Sigmoid colon (tissue), 7 donors: Measurements from ENCODE around the gene ENAH. TPM values are rescaled to one million over a fixed set of nuclear protein-coding genes. Genes with fewer than 3 reads are reported as not detected.

Source experiments
- DNase-seq: peaks from one replicate; pipeline ENCODE4 v3.0.0-alpha.2; 2019
- H3K27ac ChIP-seq, 4 donors: fragments of 200-600 bp; sonication (generic); one replicate each; pipeline ENCODE4 v1.5.1; 2016 to 2019; ENCODE audit warnings: mild to moderate bottlenecking in 1 of 4
- H3K27me3 ChIP-seq, 3 donors: fragments of 200-600 bp; sonication (generic); one replicate each; pipeline ENCODE4 v1.5.1; 2019; ENCODE audit warnings: mild to moderate bottlenecking in 1 of 3
- H3K36me3 ChIP-seq, 4 donors: fragments of 200-600 bp; sonication (generic); one replicate each; pipeline ENCODE4 v1.5.1; 2016 to 2019
- H3K4me1 ChIP-seq, 4 donors: fragments of 200-600 bp; sonication (generic); one replicate each; pipeline ENCODE4 v1.5.1; 2017 to 2019
- H3K4me3 ChIP-seq, 4 donors: fragments of 200-600 bp; sonication (generic); one replicate each; pipeline ENCODE4 v1.5.1; 2017 to 2019; ENCODE audit warnings: mild to moderate bottlenecking in 2 of 4, moderate library complexity in 1 of 4
- H3K9me3 ChIP-seq, 4 donors: fragments of 200-600 bp in 3 of 4; sonication (generic) in 3 of 4; one replicate each; pipeline versions ENCODE4 v1.5.1 to v1.6.1; 2013 to 2019
- CTCF ChIP-seq, 4 experiments: fragments of 450-650 bp in 3 of 4; fragments of 200-600 bp in 1 of 4; IDR thresholded peaks; one replicate each; pipeline ENCODE4 v1.5.1; 2016 to 2019; ENCODE audit warnings: antibody characterized with exemption in 4 of 4, mild to moderate bottlenecking in 3 of 4, moderate library complexity in 2 of 4
- EP300 ChIP-seq, 4 donors: sonication (generic); formaldehyde crosslinking; IDR thresholded peaks; one replicate each; pipeline ENCODE4 v1.6.1; 2017; ENCODE audit warnings: antibody characterized with exemption in 4 of 4
- POLR2A ChIP-seq, 2 donors: fragments of 450-650 bp; IDR thresholded peaks; one replicate each; pipeline ENCODE4 v1.6.1; 2016; ENCODE audit warnings: antibody characterized with exemption in 2 of 2, mild to moderate bottlenecking in 2 of 2, moderate library complexity in 2 of 2
- POLR2AphosphoS5 ChIP-seq, 4 donors: sonication (generic); formaldehyde crosslinking; IDR thresholded peaks; one replicate each; pipeline ENCODE4 v1.6.1; 2017; ENCODE audit warnings: antibody characterized with exemption in 4 of 4
- WGBS, 2 donors: extraction: QIAGEN DNeasy Blood & Tissue Kit; methylation state at CpG; one replicate each; pipeline ENCODE4 v1.1.7; 2013; 5-methylcytosine and 5-hydroxymethylcytosine counted together
- intact Hi-C: fragments of 100-400 bp; cut with DNase I; formaldehyde crosslinking; loops from one replicate; pipeline ENCODE4 v1.15.1; 2023
- polyA plus RNA-seq, 3 donors: library from polyadenylated mRNA; stranded (reverse); fragments of 200-250 nt; gene quantifications; one replicate each; pipeline ENCODE4 v1.2.3, GENCODE V29; 2013
- total RNA-seq, 4 donors: library from RNA; depleted of rRNA; stranded (reverse); fragments of >200 nt; gene quantifications; one replicate each; pipeline ENCODE4 v1.1.0, GENCODE V29; 2016
- donor health status: healthy with polysubstance abuse.
- donor health status: Bipolar disorder and iron deficiency.
- donor health status: healthy.

ENAH gene
- total and polyA plus RNA-seq, 7 donors: 9.6 to 197 (median 92.2) TPM

- intact Hi-C loops: loop anchor here (5.0 kb wide), 1 partner anchor 216 kb away; no protein-coding TSS in a partner anchor
- H3K4me1 ChIP-seq: peaks cover 0 to 23% (median 4%) of the 10 kb centered on the region in 4 donors
- H3K36me3 ChIP-seq: peaks cover 0 to 5% (median 0%) of the 10 kb centered on the region in 4 donors
- H3K27me3 ChIP-seq: no peaks in the 10 kb centered on the region
- H3K27ac ChIP-seq: no peak overlapping the region
- H3K9me3 ChIP-seq: no peaks in the 10 kb centered on the region
- no peak for TF ChIP-seq POLR2AphosphoS5 (IDR thresholded peaks at IDR 0.05)
- TF ChIP-seq CTCF (IDR thresholded peaks at IDR 0.05): no peak
- TF ChIP-seq EP300 (IDR thresholded peaks at IDR 0.05): no peak
- TF ChIP-seq POLR2A (IDR thresholded peaks at IDR 0.05): no peak
- DNase-seq: no peak
- WGBS, 2 donors: 86% methylated on average over 4 of the region's 4 CpGs
- H3K4me3 ChIP-seq: no peak overlapping the region
Observed at GRCh38 chr1:225555821-225556220, 97.1 kb downstream of the ENAH start.

GRCh38 chr1:225554216-225554812, 98.6 kb downstream of the ENAH start:
- intact Hi-C loops: no loop called here
- TF ChIP-seq CTCF (IDR thresholded peaks at IDR 0.05) (peak in 3 of 4 experiments; percentile 35 to 45 (median 37)), POLR2AphosphoS5 (IDR thresholded peaks at IDR 0.05) (no peak), EP300 (IDR thresholded peaks at IDR 0.05) (no peak), POLR2A (IDR thresholded peaks at IDR 0.05) (no peak)

GRCh38 chr1:225549821-225550220, 103.1 kb downstream of the ENAH start:
- no peak for DNase-seq
- WGBS, 2 donors: 92% methylated on average over 2 of the region's 2 CpGs
- TF ChIP-seq CTCF (IDR thresholded peaks at IDR 0.05) (no peak), EP300 (IDR thresholded peaks at IDR 0.05) (no peak), POLR2AphosphoS5 (IDR thresholded peaks at IDR 0.05) (no peak), POLR2A (IDR thresholded peaks at IDR 0.05) (no peak)
- Histone ChIP-seq H3K27ac (no peak overlapping the region), H3K9me3 (no peaks in the 10 kb centered on the region), H3K4me1 (peaks cover 0 to 51% (median 29%) of the 10 kb centered on the region in 4 donors), H3K36me3 (no peaks in the 10 kb centered on the region), H3K27me3 (no peaks in the 10 kb centered on the region), H3K4me3 (no peak overlapping the region)
- intact Hi-C loops: no loop called here

More at GRCh38 chr1:225554216-225554812, 98.6 kb downstream of the ENAH start:
- Histone ChIP-seq H3K4me1 (peaks cover 0 to 31% (median 9%) of the 10 kb centered on the region in 4 donors), H3K4me3 (no peak overlapping the region), H3K27me3 (no peaks in the 10 kb centered on the region), H3K36me3 (no peaks in the 10 kb centered on the region), H3K9me3 (no peaks in the 10 kb centered on the region), H3K27ac (no peak overlapping the region)
- WGBS, 2 donors: 52 to 56% methylated on average over 2 of the region's 2 CpGs
- no peak for DNase-seq

- intact Hi-C loops: no loop called here
- Histone ChIP-seq H3K9me3 (no peaks in the 10 kb centered on the region), H3K4me3 (no peak overlapping the region), H3K36me3 (no peaks in the 10 kb centered on the region), H3K27ac (peak overlapping the region in 2 of 4 donors; percentile 21 to 43), H3K27me3 (no peaks in the 10 kb centered on the region), H3K4me1 (peaks cover 0 to 59% (median 40%) of the 10 kb centered on the region in 4 donors)
- DNase-seq: no peak
- TF ChIP-seq POLR2A (IDR thresholded peaks at IDR 0.05): no peak
- no peak for TF ChIP-seq EP300 (IDR thresholded peaks at IDR 0.05)
- no peak for TF ChIP-seq CTCF (IDR thresholded peaks at IDR 0.05)
- TF ChIP-seq POLR2AphosphoS5 (IDR thresholded peaks at IDR 0.05): no peak
- 80 to 84% methylated on average over 4 of the region's 4 CpGs for WGBS, 2 donors
Observed at GRCh38 chr1:225548140-225548857, 104.6 kb downstream of the ENAH start.
